Measurements from ENCODE around the gene SPEN.

GRCh38 chr1:15833842-15834405 lies 13.6 kb upstream of the SPEN start:
- TF ChIP-seq, protein P1, sequence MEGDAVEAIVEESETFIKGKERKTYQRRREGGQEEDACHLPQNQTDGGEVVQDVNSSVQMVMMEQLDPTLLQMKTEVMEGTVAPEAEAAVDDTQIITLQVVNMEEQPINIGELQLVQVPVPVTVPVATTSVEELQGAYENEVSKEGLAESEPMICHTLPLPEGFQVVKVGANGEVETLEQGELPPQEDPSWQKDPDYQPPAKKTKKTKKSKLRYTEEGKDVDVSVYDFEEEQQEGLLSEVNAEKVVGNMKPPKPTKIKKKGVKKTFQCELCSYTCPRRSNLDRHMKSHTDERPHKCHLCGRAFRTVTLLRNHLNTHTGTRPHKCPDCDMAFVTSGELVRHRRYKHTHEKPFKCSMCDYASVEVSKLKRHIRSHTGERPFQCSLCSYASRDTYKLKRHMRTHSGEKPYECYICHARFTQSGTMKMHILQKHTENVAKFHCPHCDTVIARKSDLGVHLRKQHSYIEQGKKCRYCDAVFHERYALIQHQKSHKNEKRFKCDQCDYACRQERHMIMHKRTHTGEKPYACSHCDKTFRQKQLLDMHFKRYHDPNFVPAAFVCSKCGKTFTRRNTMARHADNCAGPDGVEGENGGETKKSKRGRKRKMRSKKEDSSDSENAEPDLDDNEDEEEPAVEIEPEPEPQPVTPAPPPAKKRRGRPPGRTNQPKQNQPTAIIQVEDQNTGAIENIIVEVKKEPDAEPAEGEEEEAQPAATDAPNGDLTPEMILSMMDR (conservative IDR thresholded peaks at IDR 0.05 in 1 of 2, IDR thresholded peaks at IDR 0.05 in 1 of 2; ENCODE audit: extremely low read depth in 1 of 2, insufficient read depth in 1 of 2, low read depth in 1 of 2, low read length in 2 of 2), result no peak
- TF ChIP-seq EZH2 (IDR thresholded peaks at IDR 0.05; ENCODE audit: borderline replicate concordance, low read length), result no peak
